Measurements from ENCODE around the gene WDR37.

DNA sequence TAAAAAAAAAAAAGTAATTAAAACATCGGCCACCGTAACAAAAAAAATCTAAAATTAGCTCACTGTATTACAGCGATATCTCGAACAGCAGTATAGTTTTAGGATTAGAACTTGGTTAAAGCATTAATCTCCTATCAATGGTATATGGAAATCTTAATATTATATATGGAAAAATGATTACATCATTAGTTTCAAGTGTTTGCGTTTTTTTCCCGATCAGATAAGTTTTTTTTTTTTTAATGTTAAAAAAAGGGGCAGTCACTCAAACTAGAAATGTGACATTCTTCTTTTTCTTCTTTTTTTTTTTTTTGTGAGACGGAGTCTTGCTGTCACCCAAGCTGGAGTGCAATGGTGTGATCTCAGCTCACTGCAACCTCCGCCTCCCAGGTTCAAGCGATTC, 14.7 kb upstream of the WDR37 start:
- TF ChIP-seq CTCF (IDR thresholded peaks at IDR 0.05) = no peak
- TF ChIP-seq POLR2A (IDR thresholded peaks at IDR 0.05) = no peak

Measured in lower leg skin (tissue), 3 donors.